HepG2 (cell line): ENCODE data around the gene TOR1A. TPM values are rescaled to one million over a fixed set of nuclear protein-coding genes. Genes with fewer than 3 reads are reported as not detected.

Experiments used
- ARID2 ChIP-seq: sonication (generic); formaldehyde crosslinking; IDR thresholded peaks from 2 replicates; pipeline ENCODE4 v1.8.1; 2022; ENCODE audit warnings: mild to moderate bottlenecking, missing genetic modification reagents, borderline replicate concordance
- ATAD3A ChIP-seq: sonication (generic); formaldehyde crosslinking; IDR thresholded peaks from 2 replicates; pipeline ENCODE4 v1.4.0; 2020; ENCODE audit warnings: missing genetic modification reagents
- CENPX ChIP-seq: sonication (generic); formaldehyde crosslinking; IDR thresholded peaks from 2 replicates; pipeline ENCODE4 v1.9.0; 2021; ENCODE audit warnings: mild to moderate bottlenecking, missing genetic modification reagents, moderate library complexity
- GLMP ChIP-seq: sonication (generic); formaldehyde crosslinking; IDR thresholded peaks from 2 replicates; pipeline ENCODE4 v1.9.0; 2021; ENCODE audit warnings: missing genetic modification reagents, mild to moderate bottlenecking, borderline replicate concordance
- IKZF1 ChIP-seq: fragments of 450-650 bp; IDR thresholded peaks from 2 replicates; pipeline ENCODE4 v1.7.1; 2016
- NR0B2 ChIP-seq: sonication (generic); formaldehyde crosslinking; IDR thresholded peaks from 2 replicates; pipeline ENCODE4 v1.4.0; 2020; ENCODE audit warnings: mild to moderate bottlenecking, missing genetic modification reagents
- PAXIP1 ChIP-seq: sonication (generic); formaldehyde crosslinking; conservative IDR thresholded peaks from 2 replicates; pipeline ENCODE4 v1.4.0; 2020; ENCODE audit warnings: mild to moderate bottlenecking, missing genetic modification reagents, moderate library complexity
- SIN3A ChIP-seq: IDR thresholded peaks from 2 replicates; pipeline ENCODE4 v1.6.1; 2011; ENCODE audit warnings: low read depth, mild to moderate bottlenecking, control low read depth, low read length, borderline replicate concordance
- SRF ChIP-seq: IDR thresholded peaks from 2 replicates; pipeline ENCODE4 v1.6.1; 2011; ENCODE audit warnings: mild to moderate bottlenecking, low read depth, low read length, moderate library complexity
- STAG1 ChIP-seq: sonication (generic); formaldehyde crosslinking; IDR thresholded peaks from 2 replicates; pipeline ENCODE4 v1.4.0; 2020; ENCODE audit warnings: missing genetic modification reagents
- ZBTB46 ChIP-seq: sonication (generic); formaldehyde crosslinking; IDR thresholded peaks from 2 replicates; pipeline ENCODE4 v1.4.0; 2020; ENCODE audit warnings: mild to moderate bottlenecking, missing genetic modification reagents, borderline replicate concordance
- ZNF142 ChIP-seq: sonication (generic); formaldehyde crosslinking; IDR thresholded peaks from 2 replicates; pipeline ENCODE4 v1.4.0; 2020; ENCODE audit warnings: missing genetic modification reagents
- ZNF296 ChIP-seq: sonication (generic); formaldehyde crosslinking; conservative IDR thresholded peaks from 2 replicates; pipeline ENCODE4 v1.5.0; 2020; ENCODE audit warnings: mild to moderate bottlenecking, missing genetic modification reagents
- ZNF326 ChIP-seq: sonication (generic); formaldehyde crosslinking; IDR thresholded peaks from 2 replicates; pipeline ENCODE4 v1.4.0; 2020; ENCODE audit warnings: missing genetic modification reagents, borderline replicate concordance
- ZNF432 ChIP-seq: sonication (generic); formaldehyde crosslinking; IDR thresholded peaks from 2 replicates; pipeline ENCODE4 v1.5.0; 2020; ENCODE audit warnings: missing genetic modification reagents, mild to moderate bottlenecking, borderline replicate concordance
- ZNF777 ChIP-seq: sonication (generic); formaldehyde crosslinking; IDR thresholded peaks from 2 replicates; pipeline ENCODE4 v1.4.0; 2020; ENCODE audit warnings: missing genetic modification reagents
- ZNF879 ChIP-seq: sonication (generic); formaldehyde crosslinking; IDR thresholded peaks from 2 replicates; pipeline ENCODE4 v1.8.1; 2023; ENCODE audit warnings: missing genetic modification reagents
- polyA plus RNA-seq, 8 experiments: library from polyadenylated mRNA; depleted of rRNA in 3 of 8; stranded (reverse) in 7 of 8; unstranded in 1 of 8; fragments of >200 nt; fragmentation: Illumina TruSeq in 4 of 8; extraction: Trizol in 4 of 8; gene quantifications; 2 replicates each; pipeline versions ENCODE4 v1.2.1 to v1.2.3, GENCODE V29; 2011 to 2016; ENCODE audit warnings: low read depth in 4 of 8, missing spikeins in 1 of 8, mixed read lengths in 1 of 8; ENCODE audit not compliant: insufficient read depth in 1 of 8
- total RNA-seq, 5 experiments: library from RNA; depleted of rRNA; stranded (reverse); fragments of >200 nt; fragmentation: Illumina TruSeq; extraction: Trizol; gene quantifications; 2 replicates each; pipeline ENCODE4 v1.2.3, GENCODE V29; 2016; ENCODE audit warnings: low read depth in 1 of 5

TOR1A gene
- total and polyA plus RNA-seq, 2 of the 13 experiments (the other 11 are each of a cell fraction or from before 2014, with no cell fraction given): 31.6 to 41.4 TPM

GRCh38 chr9:129823935-129824601 is at the start of gene TOR1A (continued):
- no peak for TF ChIP-seq ZNF879
- peak; percentile 51 for TF ChIP-seq PAXIP1
- TF ChIP-seq SRF: no peak
- TF ChIP-seq NR0B2 (CRISPR knock-in tag): peak; percentile 89
- TF ChIP-seq ARID2: no peak
- no peak for TF ChIP-seq IKZF1
- TF ChIP-seq GLMP: no peak
- TF ChIP-seq ZNF296 (CRISPR knock-in tag): no peak
- TF ChIP-seq SIN3A: peak; percentile 85; the same call in 1 of the 2 replicates
- no peak for TF ChIP-seq ATAD3A (CRISPR knock-in tag)
- TF ChIP-seq ZNF432 (CRISPR knock-in tag): no peak
- TF ChIP-seq STAG1 (CRISPR knock-in tag): peak; percentile 9; the same call in 1 of the 2 replicates
- TF ChIP-seq ZNF142 (CRISPR knock-in tag): no peak
- no peak for TF ChIP-seq ZNF326 (CRISPR knock-in tag)
- no peak for TF ChIP-seq ZBTB46 (CRISPR knock-in tag)
- peak; percentile 59; the same call in 1 of the 2 replicates for TF ChIP-seq ZNF777
- no peak for TF ChIP-seq CENPX (CRISPR knock-in tag)
